ENCODE results near the gene AUTS2. TPM values are rescaled to one million over a fixed set of nuclear protein-coding genes. Genes with fewer than 3 reads are reported as not detected.
A peak's percentile ranks its signal among the peaks of the same experiment; 100 is the strongest.

AUTS2 gene
- polyA plus RNA-seq, 3 donors, result 0.08 to 0.35 TPM; not detected in 1

- Mint-ChIP-seq H3K4me3 (no peak overlapping the region), H3K27me3 (ENCODE audit: low read depth in 3 of 3) (no peaks in the 10 kb centered on the region), H3K4me1 (peaks cover 17% of the 10 kb centered on the region), H3K36me3 (no peaks in the 10 kb centered on the region), H3K27ac (no peak overlapping the region), H3K9me3 (no peaks in the 10 kb centered on the region)
- Histone ChIP-seq H3K9ac (ENCODE audit: insufficient read depth, low read length, poor library complexity, severe bottlenecking) (no peak overlapping the region), H3K79me2 (ENCODE audit: insufficient read depth, low read length) (no peaks in the 10 kb centered on the region), H3K27ac (ENCODE audit: low read depth in 1 of 2, low read length in 2 of 2) (no peak overlapping the region), H3K36me3 (replicated peaks in 1 of 2; ENCODE audit: control insufficient read depth in 1 of 2, insufficient read depth in 2 of 2, low read length in 2 of 2) (no peaks in the 10 kb centered on the region), H2AFZ (ENCODE audit: insufficient read depth, low read depth, low read length, poor library complexity, severe bottlenecking) (peak overlapping the region; percentile 0), H3K4me2 (replicated peaks; ENCODE audit: extremely low read depth, low read length, poor library complexity, severe bottlenecking) (no peak overlapping the region), H4K20me1 (ENCODE audit: insufficient read depth, low read length) (no peaks in the 10 kb centered on the region), H3K27me3 (ENCODE audit: control insufficient read depth in 2 of 2, insufficient read depth in 2 of 2, low read length in 2 of 2) (no peaks in the 10 kb centered on the region), H3K9me3 (replicated peaks in 1 of 2; ENCODE audit: control insufficient read depth in 1 of 2, insufficient read depth in 1 of 2, low read length in 2 of 2) (no peaks in the 10 kb centered on the region), H3K4me1 (ENCODE audit: control insufficient read depth in 1 of 2, insufficient read depth in 2 of 2, low read length in 2 of 2) (no peaks in the 10 kb centered on the region), H3K4me3 (replicated peaks in 1 of 3; ENCODE audit: low read depth in 2 of 3, low read length in 3 of 3) (no peak overlapping the region)
- no CpG with 5 or more reads among the region's 2 CpGs for WGBS (ENCODE audit: insufficient coverage)
- TF ChIP-seq CTCF (IDR thresholded peaks at IDR 0.05), result no peak
- no peak for DNase-seq
- intact Hi-C loops (cut with micrococcal nuclease), result no loop called here
Observed at GRCh38 chr7:69764681-69765080, 166.4 kb downstream of the AUTS2 start.

GRCh38 chr7:69765879-69766278 lies 167.6 kb downstream of the AUTS2 start:
- Histone ChIP-seq H4K20me1 (ENCODE audit: insufficient read depth, low read length) (no peaks in the 10 kb centered on the region), H3K9ac (ENCODE audit: insufficient read depth, low read length, poor library complexity, severe bottlenecking) (no peak overlapping the region), H3K79me2 (ENCODE audit: insufficient read depth, low read length) (no peaks in the 10 kb centered on the region), H3K27me3 (ENCODE audit: control insufficient read depth in 2 of 2, insufficient read depth in 2 of 2, low read length in 2 of 2) (no peaks in the 10 kb centered on the region), H3K4me3 (replicated peaks in 1 of 3; ENCODE audit: low read depth in 2 of 3, low read length in 3 of 3) (no peak overlapping the region), H3K36me3 (replicated peaks in 1 of 2; ENCODE audit: control insufficient read depth in 1 of 2, insufficient read depth in 2 of 2, low read length in 2 of 2) (no peaks in the 10 kb centered on the region), H3K4me1 (ENCODE audit: control insufficient read depth in 1 of 2, insufficient read depth in 2 of 2, low read length in 2 of 2) (no peaks in the 10 kb centered on the region), H3K4me2 (replicated peaks; ENCODE audit: extremely low read depth, low read length, poor library complexity, severe bottlenecking) (no peak overlapping the region), H2AFZ (ENCODE audit: insufficient read depth, low read depth, low read length, poor library complexity, severe bottlenecking) (no peak overlapping the region), H3K9me3 (replicated peaks in 1 of 2; ENCODE audit: control insufficient read depth in 1 of 2, insufficient read depth in 1 of 2, low read length in 2 of 2) (no peaks in the 10 kb centered on the region), H3K27ac (ENCODE audit: low read depth in 1 of 2, low read length in 2 of 2) (no peak overlapping the region)
- H3K4me1 Mint-ChIP-seq, result peaks cover 17% of the 10 kb centered on the region
- no peak overlapping the region for H3K27ac Mint-ChIP-seq
- H3K27me3 Mint-ChIP-seq (ENCODE audit: low read depth in 3 of 3), result no peaks in the 10 kb centered on the region
- H3K36me3 Mint-ChIP-seq, result no peaks in the 10 kb centered on the region
- peak overlapping the region in 1 of 2 donors; percentile 29 for H3K4me3 Mint-ChIP-seq
- intact Hi-C loops (cut with micrococcal nuclease), result no loop called here
- 0% methylated on average over 1 of the region's 2 CpGs for WGBS (ENCODE audit: insufficient coverage)
- DNase-seq, result no peak
- peaks cover 0 to 2% (median 0%) of the 10 kb centered on the region in 7 donors for H3K9me3 Mint-ChIP-seq
- TF ChIP-seq CTCF (IDR thresholded peaks at IDR 0.05), result no peak

Data from CD14-positive monocyte (primary cell).